Parietal lobe (tissue), 1 donor: ENCODE results near the gene PPP1R2C. TPM values are rescaled to one million over a fixed set of nuclear protein-coding genes. Genes with fewer than 3 reads are reported as not detected.

ENCODE experiments used
- total RNA-seq: library from RNA; depleted of rRNA; stranded (reverse); fragments of >200 nt; gene quantifications from one replicate; pipeline ENCODE4 v1.2.3, GENCODE V29; 2014

Gene PPP1R2C
- total RNA-seq, result not detected

DNA sequence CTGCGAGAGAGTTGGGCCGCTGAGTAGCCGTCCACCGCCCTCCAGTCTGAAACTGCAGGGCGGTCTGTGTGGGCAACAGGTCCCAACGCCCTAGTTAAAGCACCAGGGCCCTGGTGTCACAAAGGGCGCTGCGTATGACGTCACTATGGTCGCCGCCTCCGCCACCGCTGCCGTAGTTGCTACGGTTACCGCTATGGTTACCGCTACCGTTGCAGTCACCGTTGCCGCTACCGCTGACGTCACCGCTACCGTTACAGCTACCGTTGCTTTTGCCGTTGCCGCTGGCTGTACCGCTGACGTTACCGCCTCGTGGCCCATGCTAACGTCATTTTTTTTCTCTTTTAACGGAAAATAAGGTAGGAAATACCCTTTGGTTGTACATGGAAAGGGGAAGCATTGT lies at the start of gene PPP1R2C:
TSS of gene PPP1R2C (minus strand) at position 68 of the 400 bp plus-strand sequence. CDS start 84 bp downstream, outside the sequence.

